DND-41 (cell line): ENCODE results near the gene DENND1A.

ENCODE experiments used
- CTCF ChIP-seq: IDR thresholded peaks from 2 replicates; pipeline ENCODE4 v1.5.1; 2012; ENCODE audit warnings: borderline replicate concordance, low read length, moderate library complexity, mild to moderate bottlenecking; ENCODE audit not compliant: poor library complexity, severe bottlenecking; ENCODE audit errors: extremely low read depth
- EZH2 ChIP-seq: IDR thresholded peaks from 3 replicates; pipeline ENCODE4 v1.6.1; 2012; ENCODE audit warnings: borderline replicate concordance, low read depth, mild to moderate bottlenecking, moderate library complexity, low read length, inconsistent platforms; ENCODE audit not compliant: severe bottlenecking

DNA sequence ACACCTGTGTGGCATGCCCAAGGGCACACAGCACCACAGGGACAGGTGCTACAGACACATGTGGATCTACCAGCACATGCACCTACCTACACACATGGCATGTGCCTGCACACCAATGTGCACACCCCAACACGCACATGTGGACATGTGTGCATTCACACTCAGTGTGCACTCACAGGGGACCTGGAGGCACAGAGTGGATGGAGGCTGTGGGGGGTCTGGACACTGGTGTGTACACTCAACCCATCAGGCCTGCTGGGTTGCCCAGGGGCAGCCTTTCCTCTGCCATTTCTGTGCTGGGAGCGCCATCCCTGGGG is 572.2 kb downstream of the DENND1A start:
- TF ChIP-seq CTCF: no peak
- no peak for TF ChIP-seq EZH2
